Skin epidermis (tissue), 12 donors: ENCODE data around the gene SMAD3.
"Not testable (repeated sequence)": the region's sequence is repeated elsewhere in the genome, so short reads cannot be mapped to it uniquely, and the experiment has no call there.

Experiments
- H3K27ac ChIP-seq, 21 experiments: fragments of 200-600 bp; sonication (generic) in 11 of 21; one replicate each; pipeline ENCODE4 v1.5.0; 2020; ENCODE audit warnings: mild to moderate bottlenecking in 3 of 21, inconsistent platforms in 2 of 21, moderate library complexity in 2 of 21
- H3K4me3 ChIP-seq, 7 experiments: fragments of 200-600 bp; sonication (generic) in 2 of 7; one replicate each; pipeline ENCODE4 v1.5.0; 2020; ENCODE audit warnings: inconsistent platforms in 2 of 7, mild to moderate bottlenecking in 2 of 7, moderate library complexity in 1 of 7

Gene SMAD3

GRCh38 chr15:67120009-67120838 is 54.8 kb downstream of the SMAD3 start:
- Histone ChIP-seq H3K4me3 (no peak overlapping the region), H3K27ac (peak overlapping the region in 20 of 21 experiments; percentile 65 to 94 (median 86))

GRCh38 chr15:67120839-67121643 is 55.6 kb downstream of the SMAD3 start:
- H3K4me3 ChIP-seq = peak overlapping the region in 1 of 7 experiments; percentile 17
- H3K27ac ChIP-seq = peak overlapping the region in 20 of 21 experiments; percentile 65 to 94 (median 86)

GRCh38 chr15:67121644-67122605 is 56.5 kb downstream of the SMAD3 start:
- peak overlapping the region in 20 of 21 experiments; percentile 65 to 94 (median 86) for H3K27ac ChIP-seq
- H3K4me3 ChIP-seq = no peak overlapping the region

GRCh38 chr15:67122816-67123215 is 57.4 kb downstream of the SMAD3 start:
- H3K27ac ChIP-seq = peak overlapping the region in 11 of 21 experiments; percentile 79 to 93 (median 86)
- H3K4me3 ChIP-seq = not testable (repeated sequence)

GRCh38 chr15:67123291-67123690 is 57.9 kb downstream of the SMAD3 start:
- H3K4me3 ChIP-seq = not testable (repeated sequence)
- peak overlapping the region in 3 of 21 experiments; percentile 70 to 93 (median 84) for H3K27ac ChIP-seq

GRCh38 chr15:67124111-67124510 is 58.7 kb downstream of the SMAD3 start:
- Histone ChIP-seq H3K27ac (peak overlapping the region in 14 of 21 experiments; percentile 14 to 93 (median 64)), H3K4me3 (no peak overlapping the region)

GRCh38 chr15:67124911-67125588 is 59.6 kb downstream of the SMAD3 start:
- Histone ChIP-seq H3K27ac (peak overlapping the region in 20 of 21 experiments; percentile 16 to 93 (median 58)), H3K4me3 (no peak overlapping the region)

GRCh38 chr15:67125589-67126502 is 60.4 kb downstream of the SMAD3 start:
- Histone ChIP-seq H3K27ac (peak overlapping the region in 18 of 21 experiments; percentile 2 to 93 (median 61)), H3K4me3 (no peak overlapping the region)

- peak overlapping the region in 14 of 21 experiments; percentile 11 to 93 (median 60) for H3K27ac ChIP-seq
- H3K4me3 ChIP-seq = no peak overlapping the region
Observed at GRCh38 chr15:67126551-67127330, 61.3 kb downstream of the SMAD3 start.

GRCh38 chr15:67127331-67127664 is 61.9 kb downstream of the SMAD3 start:
- Histone ChIP-seq H3K4me3 (no peak overlapping the region), H3K27ac (peak overlapping the region in 7 of 21 experiments; percentile 6 to 93 (median 60))

GRCh38 chr15:67127965-67128364 is 62.6 kb downstream of the SMAD3 start:
- Histone ChIP-seq H3K27ac (peak overlapping the region in 4 of 21 experiments; percentile 4 to 60 (median 26)), H3K4me3 (no peak overlapping the region)

- H3K4me3 ChIP-seq = no peak overlapping the region
- H3K27ac ChIP-seq = peak overlapping the region in 5 of 21 experiments; percentile 12 to 34 (median 24)
Observed at GRCh38 chr15:67130166-67130565, 64.8 kb downstream of the SMAD3 start.

GRCh38 chr15:67130673-67131601 is 65.5 kb downstream of the SMAD3 start:
- peak overlapping the region in 8 of 21 experiments; percentile 3 to 39 (median 25) for H3K27ac ChIP-seq
- no peak overlapping the region for H3K4me3 ChIP-seq

- no peak overlapping the region for H3K27ac ChIP-seq
- H3K4me3 ChIP-seq = no peak overlapping the region
Observed at GRCh38 chr15:67132276-67132675, 66.9 kb downstream of the SMAD3 start.

- no peak overlapping the region for H3K4me3 ChIP-seq
- H3K27ac ChIP-seq = peak overlapping the region in 4 of 21 experiments; percentile 15 to 88 (median 81)
Observed at GRCh38 chr15:67133026-67133425, 67.6 kb downstream of the SMAD3 start.

- Histone ChIP-seq H3K4me3 (no peak overlapping the region), H3K27ac (peak overlapping the region in 17 of 21 experiments; percentile 13 to 88 (median 76))
Observed at GRCh38 chr15:67133738-67134066, 68.3 kb downstream of the SMAD3 start.
